HG02610 (cell line): Measurements from ENCODE around the gene RDH8.
"Not testable (repeated sequence)": the region's sequence is repeated elsewhere in the genome, so short reads cannot be mapped to it uniquely, and the experiment has no call there.

Source experiments
- ATAC-seq: cut with Tn5 transposase; IDR thresholded peaks from one replicate; pipeline ENCODE4 v1.9.1; 2021; ENCODE audit warnings: mild to moderate bottlenecking, moderate library complexity; ENCODE audit not compliant: unreplicated experiment

Gene RDH8

DNA sequence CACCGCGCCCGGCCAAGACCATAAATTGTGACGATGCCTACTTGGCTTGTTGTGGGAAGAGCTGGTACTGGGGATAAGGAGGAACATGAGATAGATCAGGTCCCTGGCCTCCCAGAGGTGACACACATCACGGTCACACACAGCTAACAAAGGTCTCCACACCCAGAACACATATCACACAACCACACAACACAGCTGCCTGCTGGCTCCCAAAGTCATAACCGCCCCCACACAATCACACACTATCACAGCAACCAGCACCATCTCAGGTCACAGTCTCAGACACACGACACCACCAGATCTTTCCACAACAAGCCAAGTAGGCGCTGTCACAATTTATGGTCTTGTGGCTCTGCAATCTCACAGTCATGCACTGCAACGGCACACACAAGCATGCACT lies 8.7 kb upstream of the RDH8 start:
- no peak for ATAC-seq

DNA sequence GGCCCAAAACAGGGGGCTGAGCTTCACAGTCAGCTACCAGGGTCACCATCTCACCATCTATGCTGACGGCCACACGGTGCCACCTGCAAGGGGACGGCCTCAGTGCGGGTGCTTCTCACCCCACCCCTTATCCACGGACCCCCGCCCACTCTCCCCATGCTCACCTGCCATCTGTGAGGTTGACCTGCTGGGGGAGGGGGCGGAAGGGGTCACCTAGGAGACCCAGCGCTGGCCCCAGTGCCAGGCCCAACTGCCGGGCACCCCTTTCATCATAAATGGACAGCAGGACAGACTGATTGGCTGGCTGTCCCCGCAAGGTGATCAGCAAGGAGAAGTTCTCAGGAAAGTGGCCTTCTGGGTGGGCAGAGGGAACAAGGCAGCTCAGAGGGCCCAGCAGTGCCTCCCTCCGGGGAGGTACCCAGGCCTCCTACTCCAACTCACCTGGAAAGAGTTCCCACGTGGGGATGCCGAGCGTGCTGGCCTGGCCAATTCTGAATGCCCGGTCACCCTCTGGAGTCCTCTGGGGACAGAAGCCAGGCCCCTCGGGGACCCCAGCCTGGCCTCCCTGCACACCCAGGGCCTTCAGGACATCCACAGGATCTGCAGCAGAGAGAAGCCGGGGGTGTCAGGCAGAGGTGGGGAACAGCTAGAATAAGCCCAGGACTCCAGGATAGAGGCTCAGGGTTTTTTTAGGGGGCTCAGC lies 7.5 kb upstream of the RDH8 start:
- ATAC-seq: no peak

DNA sequence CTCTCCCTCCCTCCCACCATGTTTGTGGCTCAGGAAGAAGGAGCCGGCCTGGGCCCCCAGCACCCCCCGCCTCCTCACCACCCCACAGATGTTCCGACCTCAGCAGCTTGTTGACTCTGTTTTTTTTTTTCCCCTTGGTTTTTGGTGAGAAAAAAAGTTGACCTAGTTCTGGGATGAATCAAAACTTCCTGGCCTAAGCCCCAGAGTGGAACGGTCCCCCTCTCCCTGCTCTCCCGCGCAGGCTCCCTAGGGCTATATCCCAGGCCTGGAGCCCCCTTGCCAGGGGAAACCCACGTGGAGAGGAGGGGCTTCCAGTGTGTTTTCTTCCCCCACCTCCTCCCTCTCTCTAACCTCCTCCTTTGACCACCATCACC lies 7.0 kb upstream of the RDH8 start:
- no peak for ATAC-seq

DNA sequence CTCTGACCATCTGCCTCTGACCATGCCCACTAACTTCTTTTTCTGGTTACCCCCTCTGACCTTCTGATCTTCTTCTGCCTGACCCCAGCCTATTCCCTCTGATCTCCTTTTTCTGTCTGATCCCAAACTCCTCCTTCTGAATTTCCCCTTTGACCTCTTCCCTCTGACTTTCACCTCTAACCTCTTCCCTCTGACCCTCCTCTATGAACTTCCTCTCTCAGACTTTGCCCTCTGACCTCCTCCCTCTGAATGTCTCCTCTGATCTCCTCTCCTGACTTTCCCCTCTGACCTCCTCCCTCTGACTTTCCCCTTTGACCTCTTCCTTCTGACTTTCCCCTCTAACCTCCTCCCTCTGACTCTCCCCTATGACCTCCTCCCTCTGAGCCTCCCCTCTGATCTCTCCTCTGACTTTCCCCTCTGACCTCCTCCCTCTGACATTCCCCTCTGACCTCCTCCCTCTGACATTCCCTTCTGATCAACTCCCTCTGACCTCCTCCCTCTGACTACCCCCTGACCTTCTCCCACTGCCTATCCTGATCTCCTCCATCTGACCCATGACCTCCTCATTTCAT lies 6.4 kb upstream of the RDH8 start:
- ATAC-seq: no peak

DNA sequence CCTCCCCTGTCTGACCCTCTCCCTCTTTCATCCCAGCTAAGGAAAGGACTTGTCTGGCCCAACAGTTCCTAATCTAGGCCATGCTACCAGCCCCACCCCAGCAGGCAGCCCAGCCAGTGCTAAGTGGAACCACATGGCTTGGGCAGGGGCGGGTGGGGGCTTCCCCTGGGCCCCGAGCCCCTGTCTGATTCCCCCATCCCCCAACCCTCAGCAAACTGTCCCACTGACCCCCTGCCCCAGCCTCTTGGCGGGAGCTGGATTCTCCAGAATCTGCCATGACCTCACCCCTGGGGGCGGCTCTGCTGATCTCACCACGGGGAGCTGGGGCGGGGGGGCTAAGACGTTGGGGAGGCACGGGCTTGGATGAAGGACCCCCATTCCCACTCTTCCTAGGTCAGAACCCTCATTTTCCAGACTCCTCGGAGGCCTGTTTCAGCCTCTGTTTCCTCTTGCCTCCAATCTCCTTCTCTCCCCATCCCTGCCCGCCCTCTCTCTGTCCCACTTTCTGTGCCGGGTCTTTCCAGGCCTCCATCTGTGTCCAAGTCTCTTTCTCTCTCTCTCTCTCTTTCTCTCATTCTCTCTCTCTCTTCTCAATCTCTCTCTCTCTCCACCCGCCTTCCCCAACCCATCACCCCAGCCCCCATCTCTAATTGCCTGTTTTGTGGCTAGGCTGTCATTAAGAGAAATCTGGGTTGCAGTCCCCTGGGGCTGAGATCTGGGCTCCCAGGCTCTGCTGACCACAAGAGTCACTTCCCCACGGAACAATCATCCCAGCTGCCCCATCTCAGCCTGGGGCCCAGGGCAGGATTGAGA lies 5.7 kb upstream of the RDH8 start:
- ATAC-seq: no peak

DNA sequence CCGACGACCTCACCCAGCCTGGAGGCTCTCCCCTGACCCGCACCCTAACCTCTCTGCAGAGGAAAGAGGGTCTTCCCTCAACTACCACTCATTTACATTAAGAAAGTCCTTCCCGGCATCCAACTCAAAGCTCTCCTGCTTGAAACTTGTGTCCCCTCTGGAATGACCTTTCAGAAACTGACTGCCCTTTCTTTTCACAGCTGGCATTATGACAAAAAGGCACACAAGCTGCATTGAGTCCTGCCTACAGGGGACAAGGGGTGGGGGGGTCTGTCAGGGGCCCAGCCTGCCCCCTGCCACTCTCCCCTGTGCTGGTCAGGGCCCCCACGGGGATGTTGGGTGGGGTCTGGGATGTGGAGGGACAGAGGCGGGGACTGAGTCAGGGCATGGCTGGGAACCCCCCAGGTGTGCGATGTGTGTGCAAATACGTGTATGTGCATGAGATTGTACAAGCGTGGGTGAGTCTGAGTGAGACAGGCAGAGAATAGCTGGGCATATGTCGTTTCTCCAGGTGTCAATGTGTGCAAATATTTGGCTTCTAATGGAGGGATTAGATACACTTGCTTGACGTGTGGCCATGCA lies 5.0 kb upstream of the RDH8 start:
- ATAC-seq: no peak

DNA sequence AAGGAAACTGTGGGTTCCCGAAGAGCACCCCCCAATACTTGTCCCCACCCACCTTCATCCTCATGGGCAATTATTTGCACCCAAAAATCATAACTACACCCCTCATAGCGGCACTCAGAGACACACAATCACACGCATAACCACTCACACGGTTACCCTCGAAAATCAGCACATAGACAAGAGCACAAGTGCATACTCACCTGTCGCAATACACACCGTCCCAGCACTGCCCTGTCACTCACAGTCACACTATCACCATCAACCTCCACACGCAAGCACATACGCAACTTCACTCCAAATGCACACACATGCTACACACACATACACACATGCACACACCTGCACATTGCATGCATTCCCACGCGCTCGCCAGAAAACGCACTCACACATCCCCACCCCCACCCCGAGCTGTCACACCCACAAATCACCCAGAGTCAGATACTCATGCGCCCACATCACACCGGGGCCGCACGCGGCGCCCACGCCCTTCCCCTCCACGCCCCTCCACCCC lies 3.5 kb upstream of the RDH8 start:
- no peak for ATAC-seq

DNA sequence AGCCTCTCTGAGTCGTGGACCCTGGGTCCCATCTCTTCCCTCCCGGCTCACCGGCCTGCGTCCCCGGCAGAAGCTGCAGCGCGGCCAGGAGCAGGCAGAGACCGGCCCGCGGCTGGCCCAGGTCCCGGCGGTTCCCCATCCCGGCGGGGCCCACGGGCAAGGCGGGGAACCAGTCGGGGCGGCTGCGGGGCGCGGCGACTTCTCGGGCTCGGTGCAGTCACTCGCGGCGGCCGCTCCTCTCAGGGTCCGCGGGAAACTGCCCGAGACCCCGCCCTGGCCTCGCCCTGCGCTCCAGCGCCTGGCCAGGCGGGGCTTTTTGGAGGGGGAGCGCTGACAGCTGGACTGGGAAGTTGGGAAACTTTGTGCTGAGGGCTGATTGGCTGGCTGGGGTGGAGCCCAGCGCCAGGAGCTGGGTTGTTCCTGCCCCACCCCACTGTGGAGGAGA lies 3.0 kb upstream of the RDH8 start, which contains the start of gene COL5A3:
TSS of gene COL5A3 (minus strand) at position 258 of the 445 bp plus-strand sequence. CDS start at position 139, 119 bp downstream.
- no peak for ATAC-seq

DNA sequence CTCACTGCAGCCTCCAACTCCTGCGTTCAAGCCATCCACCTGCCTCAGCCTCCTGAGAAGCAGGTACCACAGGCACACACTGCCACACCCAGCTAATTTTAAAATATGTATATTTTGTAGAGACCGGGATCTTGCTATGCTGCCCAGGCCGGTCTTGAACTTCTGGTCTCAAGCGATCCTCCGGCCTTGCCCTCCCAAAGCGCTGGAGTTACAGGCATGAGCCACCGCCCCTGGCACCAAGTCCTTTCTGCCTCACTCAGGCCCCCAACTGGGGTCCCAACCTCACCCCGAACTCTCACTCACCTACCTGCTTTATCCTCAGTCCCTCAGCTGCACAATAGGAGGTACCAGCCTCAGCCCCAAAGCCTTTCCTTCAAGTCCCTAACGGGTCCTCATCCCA lies 2.3 kb upstream of the RDH8 start:
- no peak for ATAC-seq

DNA sequence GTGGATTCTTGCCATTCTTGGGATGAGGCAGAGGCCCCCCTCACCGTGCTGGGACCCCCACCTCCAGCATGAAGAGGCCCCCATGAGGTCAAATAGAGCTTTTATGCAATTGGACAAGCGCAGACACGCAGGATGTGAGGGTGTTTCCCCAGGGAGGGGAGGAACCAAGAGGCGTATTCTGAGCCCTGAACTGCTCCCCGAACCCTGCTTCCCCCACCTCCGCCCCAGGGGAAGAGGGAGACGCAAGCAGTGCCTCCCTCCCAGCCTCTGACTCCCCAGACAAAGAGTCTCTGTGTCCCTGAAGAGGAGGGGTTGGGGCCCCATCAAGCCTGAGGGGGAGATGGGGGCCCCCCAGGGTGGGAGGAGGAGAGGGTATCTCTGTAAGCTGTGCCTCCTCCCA lies 1.3 kb upstream of the RDH8 start:
- no peak for ATAC-seq

DNA sequence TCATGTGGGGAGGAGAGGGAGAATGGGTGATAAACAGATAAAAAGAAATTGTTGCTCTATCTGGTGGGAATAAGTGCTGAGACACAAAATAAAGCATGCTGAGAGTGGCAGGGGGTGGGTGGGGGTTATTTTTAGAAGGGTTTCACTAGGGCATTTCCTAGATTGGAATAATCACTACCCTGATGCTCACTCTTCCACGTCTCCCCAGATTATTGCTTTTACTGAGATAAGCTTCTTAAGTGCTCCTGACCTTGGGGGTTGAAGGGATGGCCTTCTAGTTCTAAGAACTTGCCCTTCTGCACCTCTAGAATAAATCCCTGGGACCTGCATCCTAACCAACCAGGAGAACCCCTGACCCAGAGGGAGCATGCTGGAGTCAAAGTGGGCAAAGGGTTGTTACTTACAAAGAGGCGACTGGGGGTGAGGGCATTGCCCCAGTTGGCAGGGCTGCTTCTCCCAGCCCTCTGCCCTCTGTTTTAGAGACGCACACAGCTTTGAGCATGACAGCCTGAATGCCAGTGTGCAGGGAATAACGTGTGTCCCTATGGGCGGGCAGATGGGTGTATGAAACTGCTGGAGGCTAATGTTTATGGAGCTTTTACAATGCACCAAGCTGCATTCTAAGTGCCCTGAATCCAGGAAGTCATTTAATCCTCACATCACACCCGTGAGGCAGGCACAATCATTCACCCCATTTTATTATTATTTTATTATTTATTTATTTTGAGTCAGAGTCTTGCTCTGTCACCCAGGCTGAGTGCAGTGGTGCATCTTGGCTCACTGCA lies 743 bp downstream of the RDH8 start:
- ATAC-seq: no peak

DNA sequence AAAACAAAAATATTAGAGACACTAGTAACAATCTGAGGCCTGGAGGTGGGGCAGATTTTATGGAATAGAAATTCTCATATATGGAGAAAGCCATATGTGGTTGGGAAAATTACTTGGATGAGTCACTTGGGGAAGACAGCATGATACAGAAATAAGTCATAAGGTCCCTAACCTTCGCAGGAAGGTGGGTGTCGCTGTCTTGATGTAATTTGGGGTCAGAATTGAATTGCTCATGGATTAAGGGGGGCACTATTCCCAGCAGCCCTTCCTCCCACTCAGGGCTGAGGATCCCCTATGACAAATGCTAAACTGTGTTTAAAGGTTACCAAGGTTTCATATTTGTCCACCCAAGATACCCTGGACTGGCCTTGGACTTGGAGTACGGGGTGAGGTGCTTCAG lies 5.0 kb downstream of the RDH8 start:
- no peak for ATAC-seq

DNA sequence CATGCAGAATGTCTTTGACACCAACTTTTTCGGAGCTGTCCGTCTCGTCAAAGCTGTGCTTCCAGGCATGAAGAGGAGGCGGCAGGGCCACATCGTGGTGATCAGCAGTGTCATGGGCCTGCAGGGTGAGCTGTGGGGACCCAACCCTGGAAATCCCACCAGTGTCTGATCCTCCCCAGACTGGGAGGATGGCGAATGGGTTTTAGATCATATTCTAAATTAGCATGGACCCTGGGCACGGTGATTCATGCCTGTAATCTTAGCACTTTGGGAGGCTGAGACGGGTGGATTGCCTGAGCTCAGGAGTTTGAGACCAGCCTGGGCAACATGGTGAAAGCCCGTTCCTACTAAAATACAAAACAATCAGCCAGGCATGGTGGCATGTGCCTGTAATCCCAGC lies 5.5 kb downstream of the RDH8 start:
- ATAC-seq: no peak

DNA sequence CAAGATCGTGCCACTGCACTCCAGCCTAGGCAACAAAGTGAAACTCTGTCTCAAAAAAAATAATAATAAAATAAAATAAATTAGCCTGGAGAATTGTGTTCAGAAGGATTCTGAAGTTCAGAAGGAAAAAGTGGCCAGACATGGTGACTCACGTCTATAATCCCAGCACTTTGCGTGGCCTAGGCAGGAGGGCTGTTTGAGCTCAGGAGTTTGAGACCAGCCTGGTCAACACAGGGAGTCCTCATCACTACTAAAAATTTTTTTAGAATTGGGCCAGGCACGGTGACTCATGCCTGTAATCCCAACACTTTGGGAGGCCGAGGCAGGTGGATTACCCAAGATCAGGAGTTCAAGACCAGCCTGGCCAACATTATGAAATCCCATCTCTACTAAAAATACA lies 6.0 kb downstream of the RDH8 start:
- ATAC-seq: no peak

DNA sequence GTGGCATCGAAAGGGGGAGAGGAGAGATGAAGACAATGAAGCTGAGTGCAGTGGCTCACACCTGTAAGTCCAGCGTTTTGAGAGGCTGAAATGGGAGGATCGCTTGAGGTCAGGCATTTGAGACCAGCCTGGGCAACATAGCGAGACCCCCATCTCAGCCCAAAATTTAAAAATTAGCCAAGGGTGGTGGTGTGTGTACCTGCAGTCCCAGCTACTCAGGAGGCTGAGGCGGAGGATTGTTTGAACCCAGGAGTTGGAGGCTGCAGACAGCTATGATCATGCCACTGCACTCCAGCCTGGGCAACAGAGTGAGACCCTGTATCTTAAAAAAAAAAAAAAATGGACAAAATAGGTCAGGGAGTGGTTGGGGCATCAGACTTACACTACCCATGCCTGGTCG lies 7.6 kb downstream of the RDH8 start:
- ATAC-seq: no peak

DNA sequence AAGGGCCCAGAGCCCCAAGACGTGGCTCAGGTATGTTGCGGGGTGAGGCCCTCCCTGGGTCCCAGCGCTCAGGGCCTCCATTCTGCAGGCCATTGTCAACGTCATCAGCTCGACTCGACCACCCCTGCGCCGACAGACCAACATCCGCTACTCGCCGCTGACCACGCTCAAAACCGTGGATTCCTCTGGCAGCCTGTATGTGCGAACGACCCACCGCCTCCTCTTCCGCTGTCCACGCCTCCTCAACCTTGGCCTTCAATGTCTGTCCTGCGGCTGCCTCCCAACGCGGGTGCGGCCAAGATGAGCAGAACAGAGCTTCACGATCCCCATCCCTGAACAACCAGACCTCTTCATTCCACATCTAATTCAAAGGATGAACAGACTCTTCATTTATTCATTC lies 8.2 kb downstream of the RDH8 start:
- no peak for ATAC-seq

DNA sequence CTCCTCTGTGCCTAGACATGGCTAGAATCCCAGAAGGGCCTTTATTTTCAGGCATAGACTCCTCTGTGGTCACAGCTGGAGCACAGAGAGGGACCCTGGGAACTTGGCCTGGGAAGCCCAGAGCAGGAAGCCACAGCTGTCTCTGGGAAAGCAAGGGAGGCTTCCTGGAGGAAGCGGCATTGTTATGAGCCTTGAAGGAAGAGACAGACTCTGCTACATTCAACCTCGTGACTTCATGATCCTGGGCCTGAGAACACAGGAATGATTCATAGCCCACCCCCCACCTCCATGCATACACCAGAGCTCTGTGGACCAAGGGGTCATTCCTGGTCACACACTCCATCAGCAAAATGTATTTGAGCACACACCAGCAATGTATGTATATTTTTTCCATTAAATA lies 8.6 kb downstream of the RDH8 start:
- no peak for ATAC-seq

DNA sequence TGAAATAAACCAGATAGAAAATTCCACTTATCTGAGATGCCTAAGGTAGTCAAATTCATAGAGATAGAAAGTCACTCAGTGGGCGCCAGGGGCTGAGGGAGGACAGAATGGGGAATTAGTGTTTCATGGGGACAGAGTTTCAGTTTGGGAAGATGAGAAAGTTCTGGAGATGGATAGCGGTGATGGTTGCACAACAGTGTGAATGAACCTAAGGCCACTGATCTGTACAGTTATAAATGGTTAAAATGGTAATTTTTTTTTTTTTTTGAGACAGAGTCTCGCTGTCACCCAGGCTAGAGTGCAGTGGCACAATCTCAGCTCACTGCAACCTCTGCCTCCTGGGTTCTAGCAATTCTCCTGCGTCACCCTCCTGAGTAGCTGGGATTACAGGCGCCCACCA lies 9.8 kb downstream of the RDH8 start:
- ATAC-seq: not testable (repeated sequence)

DNA sequence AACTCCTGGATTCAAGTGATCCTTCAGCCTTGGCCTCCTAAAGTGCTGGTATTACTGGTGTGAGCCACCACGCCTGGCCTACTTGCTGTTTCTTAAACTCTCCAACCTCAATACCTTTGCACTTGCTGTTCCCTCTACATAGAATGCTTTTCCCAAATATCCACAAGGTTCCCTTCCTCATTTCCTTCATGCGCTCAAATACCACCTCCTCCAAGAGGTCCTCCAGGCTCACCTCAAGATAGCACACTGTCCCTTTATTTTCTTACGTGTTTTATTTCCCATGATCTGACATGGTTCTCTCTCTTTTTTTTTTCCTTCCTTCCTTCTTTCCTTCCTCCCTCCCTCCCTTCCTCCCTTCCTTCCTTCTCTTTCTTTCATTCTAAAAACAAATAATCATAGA lies 13.5 kb downstream of the RDH8 start:
- no peak for ATAC-seq

DNA sequence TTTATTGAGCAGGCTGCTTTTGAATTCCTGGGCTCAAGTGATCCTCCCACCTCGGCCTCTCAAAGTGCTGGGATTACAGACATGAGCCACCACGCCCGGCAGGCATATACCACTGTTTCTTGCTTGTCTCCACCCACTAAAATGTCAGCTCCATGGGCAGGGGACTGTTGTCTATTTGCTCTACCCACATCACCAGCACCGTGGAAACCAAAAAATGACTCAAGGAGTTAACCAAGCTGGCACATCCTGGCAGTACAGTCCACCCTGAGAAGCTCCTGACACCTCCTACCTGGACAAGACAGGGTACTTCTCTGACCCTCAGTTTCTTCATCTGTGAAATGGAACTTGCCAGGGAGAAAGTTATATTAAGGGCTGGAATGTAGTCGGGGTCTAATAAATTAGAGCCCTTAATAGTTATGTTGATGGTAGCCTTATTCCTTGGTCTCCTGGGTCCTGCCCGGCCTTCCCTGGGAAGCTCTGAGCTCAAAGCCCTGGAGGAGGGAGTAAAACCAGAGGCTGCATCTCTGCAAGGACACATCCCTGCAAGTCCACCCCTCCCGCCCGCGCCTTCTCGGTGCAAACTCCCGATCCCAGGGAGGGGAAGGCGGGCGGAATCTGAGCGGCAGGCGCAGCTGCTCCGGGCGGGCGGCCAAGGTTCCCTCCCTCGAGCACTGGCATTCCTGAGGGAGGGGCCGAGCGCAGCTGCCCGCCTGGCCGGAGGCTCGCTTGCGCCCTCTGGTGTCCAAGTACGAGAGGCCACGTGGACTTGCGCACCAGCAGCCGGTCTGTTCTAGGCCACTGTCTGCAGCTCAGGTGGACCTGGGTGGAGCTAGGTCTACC lies 14.1 kb downstream of the RDH8 start:
- no peak for ATAC-seq
